Stimulated activated CD4-positive, alpha-beta T cell treated with anti-CD3 and anti-CD28 coated beads, Interleukin-4, amount 100 ng/mL, for 1 hour (primary cell): ENCODE results near the gene INSC.

Experiments
- DNase-seq: peaks from one replicate; pipeline ENCODE4 v3.0.0-alpha.2; 2020

Gene INSC

GRCh38 chr11:15109602-15110001 is 5.1 kb upstream of the INSC start:
- DNase-seq, result no peak

- no peak for DNase-seq
Observed at GRCh38 chr11:15111215-15111614, 3.5 kb upstream of the INSC start.

GRCh38 chr11:15112131-15112541 is 2.6 kb upstream of the INSC start:
- DNase-seq, result no peak

- no peak for DNase-seq
Observed at GRCh38 chr11:15113381-15113780, 1.3 kb upstream of the INSC start.

- no peak for DNase-seq
Observed at GRCh38 chr11:15115686-15116085, 963 bp downstream of the INSC start.

- DNase-seq, result no peak
Observed at GRCh38 chr11:15117751-15118150, 3.0 kb downstream of the INSC start.

- DNase-seq, result no peak
Observed at GRCh38 chr11:15118431-15118830, 3.7 kb downstream of the INSC start.

- DNase-seq, result no peak
Observed at GRCh38 chr11:15119352-15119751, 4.6 kb downstream of the INSC start.

GRCh38 chr11:15119826-15120225 is 5.1 kb downstream of the INSC start:
- no peak for DNase-seq

- no peak for DNase-seq
Observed at GRCh38 chr11:15123849-15124248, 9.1 kb downstream of the INSC start.

GRCh38 chr11:15124528-15124927 is 9.8 kb downstream of the INSC start:
- no peak for DNase-seq

GRCh38 chr11:15127341-15127740 is 12.6 kb downstream of the INSC start:
- no peak for DNase-seq

- no peak for DNase-seq
Observed at GRCh38 chr11:15128621-15129020, 13.9 kb downstream of the INSC start.

- DNase-seq, result no peak
Observed at GRCh38 chr11:15136166-15136565, 21.4 kb downstream of the INSC start.

- DNase-seq, result no peak
Observed at GRCh38 chr11:15139096-15139770, 24.5 kb downstream of the INSC start.

- DNase-seq, result no peak
Observed at GRCh38 chr11:15139958-15140659, 25.4 kb downstream of the INSC start.

- DNase-seq, result no peak
Observed at GRCh38 chr11:15141381-15141780, 26.7 kb downstream of the INSC start.

GRCh38 chr11:15142838-15143237 is 28.1 kb downstream of the INSC start:
- DNase-seq, result no peak

GRCh38 chr11:15143855-15144254 is 29.1 kb downstream of the INSC start:
- DNase-seq, result no peak

- DNase-seq, result no peak
Observed at GRCh38 chr11:15144347-15144746, 29.6 kb downstream of the INSC start.

GRCh38 chr11:15145151-15145550 is 30.4 kb downstream of the INSC start:
- DNase-seq, result no peak

- DNase-seq, result no peak
Observed at GRCh38 chr11:15145615-15146014, 30.9 kb downstream of the INSC start.

- DNase-seq, result no peak
Observed at GRCh38 chr11:15146271-15147003, 31.7 kb downstream of the INSC start.

GRCh38 chr11:15148169-15148568 is 33.4 kb downstream of the INSC start:
- DNase-seq, result no peak
